Stimulated activated CD8-positive, alpha-beta memory T cell treated with anti-CD3 and anti-CD28 coated beads, Interleukin-7, amount 100 ng/mL, for 48 hours (primary cell): ENCODE measurements around the gene MRPS18B.

Experiments used
- DNase-seq, 2 donors: peaks; one replicate each; pipeline ENCODE4 v3.0.0-alpha.2; 2020; ENCODE audit warnings: low read depth in 1 of 2; ENCODE audit errors: extremely low read depth in 1 of 2

The MRPS18B gene

GRCh38 chr6:30601815-30602641 lies 15.6 kb upstream of the MRPS18B start:
- no peak for DNase-seq

- DNase-seq, result no peak
These were observed 13.7 kb upstream of the MRPS18B start for GRCh38 chr6:30603961-30604360.

DNA sequence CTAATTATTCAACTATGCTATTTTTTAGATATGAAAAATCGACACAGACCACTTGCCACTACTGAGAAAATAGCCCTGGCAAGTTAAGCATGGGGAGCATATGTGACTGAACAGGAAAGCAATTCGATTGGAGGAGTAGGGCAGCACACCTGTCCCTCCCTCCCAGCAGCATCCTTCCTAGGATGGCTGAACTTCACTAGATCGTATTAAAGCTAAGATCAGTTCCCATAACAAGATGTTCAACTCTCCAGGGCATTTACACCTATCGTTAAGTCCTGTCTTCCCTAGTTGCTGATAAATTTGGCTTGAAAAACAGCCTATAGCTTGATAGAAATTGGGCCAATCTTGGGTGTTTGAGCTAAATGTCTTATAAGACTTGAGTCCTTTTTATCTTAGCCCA lies 7.6 kb upstream of the MRPS18B start:
- DNase-seq, result no peak

GRCh38 chr6:30611150-30611855 lies 6.3 kb upstream of the MRPS18B start:
- DNase-seq, result no peak

DNA sequence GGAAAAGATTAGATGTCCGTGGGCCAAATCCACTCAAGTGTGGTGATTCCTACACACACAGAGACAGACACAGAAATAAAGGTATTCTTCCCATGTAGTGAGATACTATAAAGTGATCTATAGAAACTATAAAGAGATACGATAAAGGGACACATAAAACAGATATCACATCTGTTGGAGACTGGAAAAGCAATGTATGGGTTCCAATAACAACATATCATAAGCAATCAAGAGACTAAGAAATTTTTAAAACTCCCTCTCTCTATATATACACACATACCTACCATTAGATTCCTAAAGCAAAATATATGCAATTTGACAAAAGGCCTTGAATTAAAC lies 5.8 kb upstream of the MRPS18B start:
- DNase-seq, result no peak

- no peak for DNase-seq
These were observed 5.4 kb upstream of the MRPS18B start for GRCh38 chr6:30612213-30612612.

DNA sequence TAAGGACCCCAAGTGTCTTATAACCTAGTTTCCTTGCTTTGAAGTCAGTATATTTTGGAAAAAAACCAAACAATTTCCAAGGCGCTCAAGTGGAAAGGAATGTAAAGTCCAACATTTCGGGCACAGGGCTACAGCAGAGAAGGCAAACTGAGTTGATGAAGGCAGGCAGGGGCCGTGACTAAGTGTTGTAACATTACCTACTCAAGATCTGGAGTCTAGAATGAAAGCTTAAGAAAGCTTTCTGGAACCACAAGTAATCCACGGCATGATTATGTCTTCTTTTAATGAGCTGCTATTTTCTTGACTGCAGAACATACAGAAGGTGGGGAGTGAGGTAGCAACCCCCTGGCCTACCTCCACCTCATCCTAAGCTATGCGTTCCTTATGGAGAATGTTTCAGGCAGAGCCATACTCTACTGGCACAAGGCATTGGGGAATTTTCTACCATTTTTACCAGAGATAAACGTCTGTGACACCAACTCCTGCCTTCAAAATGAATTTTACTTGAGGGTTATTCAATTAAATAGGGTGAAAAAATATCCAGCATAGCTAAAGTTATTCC lies 4.9 kb upstream of the MRPS18B start:
- no peak for DNase-seq

GRCh38 chr6:30613251-30614043 lies 4.2 kb upstream of the MRPS18B start:
- DNase-seq, result no peak

- no peak for DNase-seq
These were observed 3.4 kb upstream of the MRPS18B start for GRCh38 chr6:30614044-30614842.

DNA sequence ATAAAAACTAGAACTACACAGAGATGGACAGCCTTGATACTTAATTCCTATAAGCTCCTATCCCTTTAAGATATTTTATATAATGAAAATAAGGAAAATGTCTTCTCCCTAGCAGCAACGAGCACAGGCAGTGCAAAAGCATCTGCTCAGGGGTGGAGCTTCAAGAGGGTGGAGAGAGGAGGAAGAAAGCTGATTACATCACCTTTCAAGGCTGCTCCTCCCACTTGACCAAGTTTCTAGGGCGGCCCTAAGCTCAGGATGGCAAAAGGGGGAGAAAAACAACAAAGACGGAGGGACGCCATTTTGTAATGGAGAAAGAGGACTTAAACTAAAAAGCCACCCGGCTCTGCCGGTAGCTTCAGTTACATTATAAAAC lies 2.8 kb upstream of the MRPS18B start:
- DNase-seq, result peak; percentile 47 to 82

DNA sequence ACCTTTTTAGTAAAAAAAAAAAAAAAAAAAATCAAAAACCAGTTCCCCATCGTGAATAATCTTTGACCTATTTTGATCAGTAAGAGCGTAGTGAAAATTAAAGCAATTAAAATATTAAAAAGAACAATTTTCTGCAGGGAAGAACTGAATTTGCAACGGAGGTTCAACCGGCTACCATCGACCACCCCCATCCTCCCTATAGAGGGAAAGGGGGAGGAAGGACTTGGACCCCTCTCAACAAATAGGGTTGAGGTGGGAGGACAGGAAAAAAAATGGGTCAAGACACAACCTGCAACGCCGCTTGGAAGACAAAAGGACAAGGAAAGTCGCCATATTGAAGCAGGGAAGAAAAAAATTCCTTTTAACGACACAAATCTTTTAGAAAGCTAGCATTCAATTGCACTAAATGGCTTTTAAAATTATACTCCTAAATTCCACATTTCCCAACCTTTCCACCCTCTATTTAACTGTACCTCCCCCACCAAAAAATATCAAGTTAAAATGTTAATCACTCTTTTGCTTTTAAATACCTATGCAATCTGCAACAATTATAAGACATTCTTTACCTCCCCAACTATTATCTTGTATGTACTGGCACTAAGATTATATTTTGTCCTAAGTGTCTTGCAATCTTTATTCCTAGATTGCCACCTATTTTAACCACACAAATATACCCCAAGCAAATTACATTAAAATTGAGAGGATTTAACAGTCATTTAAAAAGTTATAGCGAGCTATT lies 2.3 kb upstream of the MRPS18B start:
- no peak for DNase-seq

- no peak for DNase-seq
These were observed 1.5 kb upstream of the MRPS18B start for GRCh38 chr6:30615958-30616810.

DNA sequence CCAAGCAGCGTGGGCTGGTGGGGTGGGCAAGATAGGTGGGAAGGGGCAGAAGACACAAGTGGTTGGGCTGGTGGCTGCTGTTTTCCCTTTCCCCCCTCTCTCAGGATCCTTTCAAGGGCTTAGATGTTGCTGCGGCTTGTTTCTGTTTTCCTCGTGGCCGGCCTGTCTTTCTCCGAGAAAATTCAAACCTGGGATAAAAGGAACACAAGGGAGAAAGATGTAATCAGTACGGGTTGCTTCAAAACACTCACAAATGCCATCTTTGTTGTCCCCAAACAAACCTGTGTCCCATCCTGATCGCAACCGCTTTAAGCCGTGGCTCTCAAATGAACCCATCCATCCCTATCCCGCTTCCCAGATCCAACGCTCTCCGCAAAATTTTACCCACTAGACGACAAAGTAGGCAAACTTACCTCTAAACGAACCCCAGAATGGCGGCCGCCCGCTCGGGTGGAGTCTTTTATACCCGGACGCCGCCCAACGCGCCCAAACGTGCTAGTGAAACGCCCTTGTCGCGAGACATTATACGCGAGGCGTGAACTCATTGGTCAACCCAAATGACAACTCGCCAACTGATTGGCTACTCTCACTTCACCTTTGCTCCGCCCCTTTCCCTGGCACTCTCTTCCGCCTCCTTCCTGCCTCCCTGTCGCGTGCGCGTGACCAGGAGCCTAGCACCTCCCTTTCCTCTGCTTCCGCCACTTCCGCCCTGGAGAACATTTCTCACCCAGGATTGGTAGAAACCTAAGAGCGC lies 652 bp upstream of the MRPS18B start, which contains the start of gene PPP1R10:
Gene PPP1R10, minus strand, starts transcription at position 433 of the 754 bp plus-strand sequence. CDS start 7,299 bp downstream, outside the sequence.
- peak; percentile 93 to 99 for DNase-seq

DNA sequence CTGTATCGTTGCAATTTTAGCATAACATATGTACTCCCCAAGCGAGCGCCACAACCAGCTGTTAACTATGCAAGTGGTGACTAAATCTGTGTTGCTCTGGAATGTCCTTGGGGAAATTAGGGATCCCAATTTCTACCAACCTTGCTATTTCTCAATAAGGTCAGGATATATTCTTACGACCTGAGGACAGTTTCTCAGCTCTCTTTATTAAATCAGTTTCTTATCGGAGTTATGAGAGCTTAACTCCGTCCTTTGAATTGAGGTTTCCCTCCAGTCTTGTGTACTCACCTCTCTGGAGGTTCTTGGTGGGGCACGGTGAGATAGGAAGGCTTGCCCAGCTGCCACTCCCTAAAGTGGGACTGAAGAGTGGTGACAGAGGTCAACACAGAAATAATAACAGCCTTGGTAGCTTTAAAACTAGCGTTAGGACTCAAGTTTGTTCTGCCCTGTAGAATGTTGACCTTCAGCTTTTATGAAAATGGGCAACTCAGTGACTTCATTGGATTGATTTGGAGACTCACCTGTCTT lies 694 bp downstream of the MRPS18B start:
- no peak for DNase-seq

- DNase-seq, result no peak
These were observed 1.9 kb downstream of the MRPS18B start for GRCh38 chr6:30619561-30619960.

- no peak for DNase-seq
These were observed 7.9 kb downstream of the MRPS18B start for GRCh38 chr6:30625511-30625910.

DNA sequence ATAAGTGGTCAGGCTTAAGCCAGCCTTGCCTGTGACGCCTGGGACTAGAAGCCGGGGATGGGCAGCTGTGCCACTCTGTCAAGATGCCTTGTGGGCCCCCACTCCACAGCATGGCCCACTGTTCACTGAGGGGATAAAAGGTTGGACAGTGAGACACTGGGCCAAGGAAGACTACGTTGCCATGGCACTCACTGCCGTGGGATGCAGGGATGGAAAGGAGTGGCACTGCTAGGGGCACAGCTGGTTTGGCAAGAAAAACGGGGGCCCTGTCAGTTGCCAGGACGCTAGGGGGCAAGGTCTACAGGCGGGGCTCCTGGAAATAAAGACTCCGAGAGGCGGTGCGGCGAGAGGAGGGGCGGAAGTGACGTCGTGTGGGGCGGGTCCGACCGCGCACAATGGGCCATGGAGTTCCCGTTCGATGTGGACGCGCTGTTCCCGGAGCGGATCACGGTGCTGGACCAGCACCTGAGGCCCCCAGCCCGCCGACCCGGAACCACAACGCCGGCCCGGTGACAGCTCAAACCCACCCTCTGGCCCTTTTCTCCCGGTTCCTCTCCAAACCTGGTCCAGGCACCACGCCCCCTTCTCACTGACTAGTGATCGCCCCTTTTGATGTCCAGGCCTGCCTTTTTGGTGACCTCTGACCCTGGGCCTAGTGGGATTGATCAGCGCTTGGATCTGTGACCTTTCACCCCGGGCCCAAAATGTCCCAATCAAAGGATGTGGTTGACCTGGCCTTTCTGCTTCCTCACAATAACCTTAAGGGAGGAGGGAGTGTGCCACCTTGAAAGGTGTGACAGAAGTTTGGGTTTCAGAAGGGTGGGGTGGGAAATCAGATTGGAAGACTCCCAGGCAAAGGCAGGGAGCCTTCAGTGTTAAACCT lies 9.1 kb downstream of the MRPS18B start, which contains the start of gene ATAT1:
Gene ATAT1, plus strand, starts transcription at position 391 of the 883 bp plus-strand sequence.
- DNase-seq, result peak; percentile 75 to 83
